Measurements from ENCODE around the gene DKK2. TPM values are rescaled to one million over a fixed set of nuclear protein-coding genes. Genes with fewer than 3 reads are reported as not detected.

DKK2 gene
- total RNA-seq, 2 donors from 2014 or later: 0.17 to 0.73 TPM

- no peaks in the 10 kb centered on the region for H3K36me3 ChIP-seq
- DNase-seq (ENCODE audit: low spot score): no peak
- intact Hi-C loops (cut with DNase I): no loop called here
- no peaks in the 10 kb centered on the region for H3K4me1 ChIP-seq (replicated peaks)
- no peaks in the 10 kb centered on the region for H3K27me3 ChIP-seq (replicated peaks; ENCODE audit: insufficient read depth)
- TF ChIP-seq POLR2A (IDR thresholded peaks at IDR 0.05): no peak
- TF ChIP-seq, protein P1, sequence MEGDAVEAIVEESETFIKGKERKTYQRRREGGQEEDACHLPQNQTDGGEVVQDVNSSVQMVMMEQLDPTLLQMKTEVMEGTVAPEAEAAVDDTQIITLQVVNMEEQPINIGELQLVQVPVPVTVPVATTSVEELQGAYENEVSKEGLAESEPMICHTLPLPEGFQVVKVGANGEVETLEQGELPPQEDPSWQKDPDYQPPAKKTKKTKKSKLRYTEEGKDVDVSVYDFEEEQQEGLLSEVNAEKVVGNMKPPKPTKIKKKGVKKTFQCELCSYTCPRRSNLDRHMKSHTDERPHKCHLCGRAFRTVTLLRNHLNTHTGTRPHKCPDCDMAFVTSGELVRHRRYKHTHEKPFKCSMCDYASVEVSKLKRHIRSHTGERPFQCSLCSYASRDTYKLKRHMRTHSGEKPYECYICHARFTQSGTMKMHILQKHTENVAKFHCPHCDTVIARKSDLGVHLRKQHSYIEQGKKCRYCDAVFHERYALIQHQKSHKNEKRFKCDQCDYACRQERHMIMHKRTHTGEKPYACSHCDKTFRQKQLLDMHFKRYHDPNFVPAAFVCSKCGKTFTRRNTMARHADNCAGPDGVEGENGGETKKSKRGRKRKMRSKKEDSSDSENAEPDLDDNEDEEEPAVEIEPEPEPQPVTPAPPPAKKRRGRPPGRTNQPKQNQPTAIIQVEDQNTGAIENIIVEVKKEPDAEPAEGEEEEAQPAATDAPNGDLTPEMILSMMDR (IDR thresholded peaks at IDR 0.05): no peak
- TF ChIP-seq POLR2AphosphoS5 (IDR thresholded peaks at IDR 0.05): no peak
- H3K4me3 ChIP-seq: no peak overlapping the region
- WGBS: 61% methylated on average over 1 of the region's 1 CpG
- no peaks in the 10 kb centered on the region for H3K9me3 ChIP-seq
- no peak overlapping the region for H3K27ac ChIP-seq
Observed at GRCh38 chr4:106986486-106986885, 49.6 kb downstream of the DKK2 start.

DNA sequence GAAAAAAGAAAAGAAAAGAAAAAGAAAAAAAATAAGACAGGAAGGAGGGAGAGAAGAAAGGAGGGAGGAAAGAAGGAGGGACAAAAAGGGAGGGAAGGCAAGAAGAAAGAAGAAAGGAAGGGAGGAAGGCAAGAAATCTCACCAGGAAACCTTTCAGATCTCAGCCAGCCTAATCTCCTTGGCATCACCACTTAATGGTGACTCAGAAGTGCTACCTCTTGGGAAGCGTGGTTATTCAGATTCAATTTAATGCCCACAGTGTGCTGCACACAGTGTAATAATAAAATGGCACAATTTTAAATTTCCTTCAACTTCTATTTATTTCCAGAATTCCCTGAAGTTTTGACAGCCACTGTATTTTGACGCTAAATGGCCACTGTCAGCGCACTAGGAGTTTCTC lies 50.3 kb downstream of the DKK2 start:
- no peak overlapping the region for H3K4me3 ChIP-seq
- 91% methylated on average over 3 of the region's 3 CpGs for WGBS
- no peaks in the 10 kb centered on the region for H3K9me3 ChIP-seq
- TF ChIP-seq POLR2AphosphoS5 (IDR thresholded peaks at IDR 0.05): no peak
- TF ChIP-seq, protein P1 (IDR thresholded peaks at IDR 0.05): no peak
- no peak for TF ChIP-seq POLR2A (IDR thresholded peaks at IDR 0.05)
- H3K27me3 ChIP-seq (replicated peaks; ENCODE audit: insufficient read depth): no peaks in the 10 kb centered on the region
- H3K27ac ChIP-seq: no peak overlapping the region
- intact Hi-C loops (cut with DNase I): no loop called here
- DNase-seq (ENCODE audit: low spot score): no peak
- H3K36me3 ChIP-seq: no peaks in the 10 kb centered on the region
- H3K4me1 ChIP-seq (replicated peaks): no peaks in the 10 kb centered on the region

DNA sequence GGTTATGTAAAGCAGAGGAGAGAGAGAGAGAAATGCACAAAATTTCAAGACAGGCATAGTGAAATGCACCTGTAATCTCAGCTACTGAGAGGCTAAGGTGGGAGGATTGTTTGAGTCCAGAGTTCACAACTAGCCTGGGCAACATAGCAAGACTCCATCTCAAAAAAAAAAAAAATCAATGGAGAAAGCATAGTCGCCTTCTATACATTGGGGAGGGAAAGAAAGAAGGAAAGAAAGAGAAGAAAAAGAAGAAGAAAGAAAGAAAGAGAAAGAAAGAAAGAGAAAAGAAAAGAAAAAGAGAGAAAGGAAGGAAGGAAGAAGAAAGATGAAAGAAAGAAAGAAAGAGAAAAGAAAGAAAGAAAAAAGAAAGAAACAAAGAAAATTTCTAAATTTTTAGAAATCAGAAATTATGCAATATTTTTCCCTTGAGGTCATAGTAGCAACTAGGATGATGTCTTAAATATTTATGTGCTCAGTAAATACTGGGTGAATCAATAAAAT lies 53.4 kb downstream of the DKK2 start:
- intact Hi-C loops (cut with DNase I): no loop called here
- 100% methylated on average over 1 of the region's 1 CpG for WGBS
- H3K27ac ChIP-seq: no peak overlapping the region
- no peak overlapping the region for H3K4me3 ChIP-seq
- no peaks in the 10 kb centered on the region for H3K4me1 ChIP-seq (replicated peaks)
- H3K36me3 ChIP-seq: no peaks in the 10 kb centered on the region
- DNase-seq (ENCODE audit: low spot score): no peak
- TF ChIP-seq POLR2AphosphoS5 (IDR thresholded peaks at IDR 0.05): no peak
- TF ChIP-seq POLR2A (IDR thresholded peaks at IDR 0.05): no peak
- TF ChIP-seq, protein P1 (IDR thresholded peaks at IDR 0.05): no peak
- no peaks in the 10 kb centered on the region for H3K9me3 ChIP-seq
- H3K27me3 ChIP-seq (replicated peaks; ENCODE audit: insufficient read depth): no peaks in the 10 kb centered on the region

DNA sequence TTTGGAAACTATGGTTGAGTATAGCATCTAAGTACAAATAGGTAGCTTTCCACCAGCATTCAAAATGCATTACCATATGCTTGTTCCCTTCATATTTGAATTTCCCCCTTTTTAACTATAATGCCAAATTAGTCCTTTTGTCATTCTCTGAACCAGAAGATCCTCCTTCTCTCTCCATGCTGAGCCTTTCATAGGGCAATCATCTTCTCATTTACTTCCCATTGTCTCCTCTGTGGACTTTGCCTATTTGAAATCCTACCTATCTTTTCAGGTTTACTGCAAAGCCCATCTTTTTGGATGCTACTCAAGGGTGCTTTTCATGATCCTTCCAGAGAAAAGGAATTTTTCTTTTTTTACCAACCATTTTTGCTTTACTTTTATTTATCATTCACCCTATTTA lies 54.7 kb downstream of the DKK2 start:
- TF ChIP-seq POLR2AphosphoS5 (IDR thresholded peaks at IDR 0.05) (no peak), POLR2A (IDR thresholded peaks at IDR 0.05) (no peak)
- TF ChIP-seq, protein P1 (IDR thresholded peaks at IDR 0.05): no peak
- intact Hi-C loops (cut with DNase I): no loop called here
- no peaks in the 10 kb centered on the region for H3K36me3 ChIP-seq
- H3K27me3 ChIP-seq (replicated peaks; ENCODE audit: insufficient read depth): no peaks in the 10 kb centered on the region
- H3K4me1 ChIP-seq (replicated peaks): no peaks in the 10 kb centered on the region
- no peak for DNase-seq (ENCODE audit: low spot score)
- no peaks in the 10 kb centered on the region for H3K9me3 ChIP-seq
- H3K27ac ChIP-seq: no peak overlapping the region
- H3K4me3 ChIP-seq: no peak overlapping the region

- H3K36me3 ChIP-seq: no peaks in the 10 kb centered on the region
- H3K27me3 ChIP-seq (replicated peaks; ENCODE audit: insufficient read depth): no peaks in the 10 kb centered on the region
- H3K9me3 ChIP-seq: no peaks in the 10 kb centered on the region
- no peak overlapping the region for H3K4me3 ChIP-seq
- no peaks in the 10 kb centered on the region for H3K4me1 ChIP-seq (replicated peaks)
- H3K27ac ChIP-seq: no peak overlapping the region
- intact Hi-C loops (cut with DNase I): no loop called here
- TF ChIP-seq POLR2AphosphoS5 (IDR thresholded peaks at IDR 0.05) (no peak), POLR2A (IDR thresholded peaks at IDR 0.05) (no peak)
- TF ChIP-seq, protein P1 (IDR thresholded peaks at IDR 0.05): no peak
- no peak for DNase-seq (ENCODE audit: low spot score)
- WGBS: 87% methylated on average over 4 of the region's 4 CpGs
Observed at GRCh38 chr4:106979476-106979875, 56.6 kb downstream of the DKK2 start.

Measured in prostate gland (tissue), 2 donors.